IMR-90 (cell line): ENCODE results near the gene WRAP73. TPM values are rescaled to one million over a fixed set of nuclear protein-coding genes. Genes with fewer than 3 reads are reported as not detected.

Source experiments
- ATAC-seq: fragments of 200-7000 bp; cut with Tn5 transposase; 2 replicates; pipeline ENCODE4 v1.9.1; 2020; ENCODE audit warnings: low read depth, mild to moderate bottlenecking, moderate library complexity
- BruUV-seq: library from RNA; stranded (reverse); fragments of 400-500 nt; replicated peaks from 2 replicates; lab custom pipeline; 2021; lab: Mats Ljungman, UMichigan
- CTCF ChIA-PET: fragments of 300-600 bp; formaldehyde crosslinking; extraction: SDS; loops from one replicate; lab custom pipeline; 2021; ENCODE audit warnings: antibody characterized with exemption; lab: Yijun Ruan, JAX
- POLR2A ChIA-PET: fragments of 300-600 bp; sonication (Branson Sonifier 250); formaldehyde crosslinking; loops from one replicate; lab custom pipeline; 2022; ENCODE audit warnings: antibody characterized with exemption; ENCODE audit not compliant: unreplicated experiment; lab: Charles Lee
- DNase-seq: peaks from one replicate; pipeline ENCODE4 v3.0.0; 2013
- H2AFZ ChIP-seq: replicated peaks from 2 replicates; pipeline ENCODE3; 2013; ENCODE audit warnings: low read length, mild to moderate bottlenecking; ENCODE audit not compliant: poor library complexity
- H2AK5ac ChIP-seq: 2 replicates; pipeline ENCODE4 v1.6.1; 2013; ENCODE audit warnings: low read depth, low read length, inconsistent platforms
- H2AK9ac ChIP-seq: replicated peaks from 2 replicates; pipeline ENCODE3; 2013; ENCODE audit warnings: mild to moderate bottlenecking, low read depth, low read length, moderate library complexity; ENCODE audit not compliant: poor library complexity
- H2BK120ac ChIP-seq: 2 replicates; pipeline ENCODE4 v1.6.1; 2013; ENCODE audit warnings: low read depth, low read length, inconsistent platforms
- H2BK15ac ChIP-seq: 3 replicates; pipeline ENCODE4 v1.6.1; 2013; ENCODE audit warnings: low read depth, low read length, inconsistent platforms
- H2BK20ac ChIP-seq: 2 replicates; pipeline ENCODE4 v1.6.1; 2013; ENCODE audit warnings: low read depth, mild to moderate bottlenecking, inconsistent platforms, low read length, moderate library complexity
- H2BK5ac ChIP-seq: 2 replicates; pipeline ENCODE4 v1.6.1; 2013; ENCODE audit warnings: mild to moderate bottlenecking, low read depth, low read length, inconsistent platforms; ENCODE audit not compliant: poor library complexity, severe bottlenecking
- H3K14ac ChIP-seq: replicated peaks from 2 replicates; pipeline ENCODE4 v1.6.1; 2013; ENCODE audit warnings: low read depth, low read length, inconsistent platforms
- H3K18ac ChIP-seq: 2 replicates; pipeline ENCODE4 v1.6.1; 2013; ENCODE audit warnings: low read depth, low read length, control low read depth
- H3K23ac ChIP-seq: 2 replicates; pipeline ENCODE4 v1.6.1; 2013; ENCODE audit warnings: low read depth, low read length, inconsistent platforms
- H3K27ac ChIP-seq: 2 replicates; pipeline ENCODE4 v1.5.1; 2013; ENCODE audit warnings: mild to moderate bottlenecking, control low read depth, low read length; ENCODE audit not compliant: insufficient read depth
- H3K27me3 ChIP-seq: 2 replicates; pipeline ENCODE4 v1.6.1; 2013; ENCODE audit warnings: low read length; ENCODE audit not compliant: control insufficient read depth, insufficient read depth
- H3K36me3 ChIP-seq: 2 replicates; pipeline ENCODE4 v1.6.1; 2013; ENCODE audit warnings: low read length, mixed read lengths; ENCODE audit not compliant: control insufficient read depth, insufficient read depth
- H3K4ac ChIP-seq: 2 replicates; pipeline ENCODE4 v1.6.1; 2013; ENCODE audit warnings: low read depth, low read length, inconsistent platforms
- H3K4me1 ChIP-seq: 2 replicates; pipeline ENCODE4 v1.6.1; 2013; ENCODE audit warnings: low read length, mixed read lengths; ENCODE audit not compliant: control insufficient read depth, insufficient read depth
- H3K4me2 ChIP-seq: 2 replicates; pipeline ENCODE4 v1.6.1; 2013; ENCODE audit warnings: low read depth, mild to moderate bottlenecking, control low read depth, low read length, moderate library complexity
- H3K4me3 ChIP-seq: 2 replicates; pipeline ENCODE4 v1.5.1; 2013; ENCODE audit warnings: low read depth, mild to moderate bottlenecking, control low read depth, low read length, moderate library complexity; ENCODE audit not compliant: insufficient read depth
- H3K56ac ChIP-seq: 2 replicates; pipeline ENCODE4 v1.6.1; 2013; ENCODE audit warnings: low read length, inconsistent platforms; ENCODE audit not compliant: insufficient read depth; ENCODE audit errors: extremely low read depth
- H3K79me1 ChIP-seq, 2 experiments: 2 replicates each; pipeline ENCODE4 v1.6.1; 2013; ENCODE audit warnings: low read length in 2 of 2, inconsistent platforms in 1 of 2, low read depth in 1 of 2
- H3K9ac ChIP-seq: 2 replicates; pipeline ENCODE4 v1.6.1; 2013; ENCODE audit warnings: low read depth, low read length, control low read depth
- H3K9me1 ChIP-seq: 2 replicates; pipeline ENCODE4 v1.6.1; 2013; ENCODE audit warnings: low read length, inconsistent platforms; ENCODE audit not compliant: insufficient read depth
- H3K9me3 ChIP-seq: 2 replicates; pipeline ENCODE4 v1.6.1; 2013; ENCODE audit warnings: low read length; ENCODE audit not compliant: control insufficient read depth, insufficient read depth
- H4K20me1 ChIP-seq: 2 replicates; pipeline ENCODE4 v1.6.1; 2013; ENCODE audit warnings: low read length, inconsistent platforms; ENCODE audit not compliant: insufficient read depth
- H4K5ac ChIP-seq: 2 replicates; pipeline ENCODE4 v1.6.1; 2013; ENCODE audit warnings: mild to moderate bottlenecking, low read depth, low read length, control low read depth
- H4K8ac ChIP-seq, 2 experiments: 2 replicates each; pipeline ENCODE4 v1.6.1; 2013; ENCODE audit warnings: low read depth in 2 of 2, low read length in 2 of 2, control low read depth in 1 of 2, inconsistent platforms in 1 of 2
- H4K91ac ChIP-seq: 2 replicates; pipeline ENCODE4 v1.6.1; 2013; ENCODE audit warnings: low read depth, low read length, inconsistent platforms; ENCODE audit not compliant: insufficient read depth
- BHLHE40 ChIP-seq: fragments of 150-350 bp; IDR thresholded peaks from 2 replicates; pipeline ENCODE4 v1.6.1; 2016; ENCODE audit warnings: mild to moderate bottlenecking, low read depth, low read length
- CHD1 ChIP-seq: IDR thresholded peaks from 2 replicates; pipeline ENCODE4 v1.6.1; 2012; ENCODE audit warnings: low read depth, low read length, improper control_type of control experiment
- CTCF ChIP-seq: conservative IDR thresholded peaks from 2 replicates; pipeline ENCODE4 v1.5.1; 2012; ENCODE audit warnings: mild to moderate bottlenecking, low read depth, low read length, improper control_type of control experiment
- MAFK ChIP-seq: IDR thresholded peaks from 2 replicates; pipeline ENCODE4 v1.6.1; 2012; ENCODE audit warnings: low read depth, low read length, improper control_type of control experiment
- MAZ ChIP-seq: IDR thresholded peaks from 2 replicates; pipeline ENCODE4 v1.6.1; 2012; ENCODE audit warnings: low read depth, mild to moderate bottlenecking, low read length, improper control_type of control experiment, moderate library complexity, borderline replicate concordance
- POLR2A ChIP-seq: IDR thresholded peaks from 2 replicates; pipeline ENCODE4 v1.6.1; 2012; ENCODE audit warnings: mild to moderate bottlenecking, low read depth, low read length
- SMC3 ChIP-seq: fragments of 150-350 bp; IDR thresholded peaks from 2 replicates; pipeline ENCODE4 v1.6.1; 2016; ENCODE audit warnings: low read depth, mild to moderate bottlenecking, antibody characterized with exemption, low read length, moderate library complexity
- USF2 ChIP-seq: fragments of 150-350 bp; IDR thresholded peaks from 2 replicates; pipeline ENCODE4 v1.6.1; 2017; ENCODE audit warnings: mild to moderate bottlenecking, antibody characterized with exemption, low read length, low read depth
- WGBS, 2 experiments: methylation state at CpG; one replicate each; pipeline versions ENCODE4 v1.1.5 to v1.1.7; 2013; ENCODE audit warnings: missing lambda C conversion rate in 2 of 2; ENCODE audit not compliant: insufficient read length in 1 of 2; ENCODE audit errors: extremely low coverage in 2 of 2; 5-methylcytosine and 5-hydroxymethylcytosine counted together
- dilution Hi-C: fragments of 300-500 bp; cut with HindIII; formaldehyde crosslinking; loops from one replicate; pipeline ENCODE4 v1.14.3; 2018; ENCODE audit warnings: low sequenced_read_pairs; ENCODE audit not compliant: unreplicated experiment
- in situ Hi-C: fragments of 300-500 bp; cut with MboI; formaldehyde crosslinking; loops from 3 replicates; pipeline ENCODE4 v1.14.3; 2019; ENCODE audit warnings: low sequenced_read_pairs, inconsistent platforms, mixed read lengths
- intact Hi-C: fragments of 100-400 bp; cut with micrococcal nuclease; formaldehyde crosslinking; loops from 2 replicates; pipeline ENCODE4 v1.10.0; 2022
- polyA plus RNA-seq, 3 experiments: library from polyadenylated mRNA; depleted of rRNA; stranded (reverse); fragments of >200 nt; gene quantifications; 2 replicates each; pipeline ENCODE4 v1.2.3, GENCODE V29; 2012; ENCODE audit warnings: low replicate concordance in 1 of 3
- total RNA-seq: library from RNA; depleted of rRNA; stranded (reverse); fragments of >200 nt; gene quantifications from 2 replicates; pipeline ENCODE4 v1.2.3, GENCODE V29; 2012

The WRAP73 gene
- total and polyA plus RNA-seq, 2 of the 4 experiments (the other 2 are of a cell fraction), result 10.8 to 23.6 TPM

- H4K5ac ChIP-seq, result no peak overlapping the region
- H3K27ac ChIP-seq, result no peak overlapping the region
- H3K79me1 ChIP-seq, result peaks cover 5 to 7% of the 10 kb centered on the region in 2 experiments; a peak in 1 of 4 replicates
- no peak overlapping the region for H2BK5ac ChIP-seq
- CTCF ChIA-PET, result interaction anchor here (1.0 to 1.8 kb wide), 3 partner anchors 9 to 185 kb away, joined by 4 to 6 read pairs (median 5); no protein-coding TSS in a partner anchor
- H3K14ac ChIP-seq, result no peak overlapping the region
- H2BK120ac ChIP-seq, result no peak overlapping the region
- H2BK15ac ChIP-seq, result no peak overlapping the region
- no peaks in the 10 kb centered on the region; the same call in 1 of the 2 replicates for H4K20me1 ChIP-seq
- POLR2A ChIA-PET, result interaction anchor here (0.6 kb wide), 1 partner anchor 117 kb away, joined by 10 read pairs; no protein-coding TSS in a partner anchor
- no peak overlapping the region for H4K91ac ChIP-seq
- no peak overlapping the region for H2AFZ ChIP-seq
- H3K56ac ChIP-seq, result no peak overlapping the region
- no peak overlapping the region for H3K4me2 ChIP-seq
- peaks cover 2% of the 10 kb centered on the region; the same call in 1 of the 2 replicates for H3K4me1 ChIP-seq
- no peak overlapping the region for H3K4ac ChIP-seq
- BruUV-seq, result no TSS peak
- H3K9ac ChIP-seq, result no peak overlapping the region
- no peak overlapping the region for H2AK5ac ChIP-seq
- H3K36me3 ChIP-seq, result peaks cover 62% of the 10 kb centered on the region
- H3K23ac ChIP-seq, result no peak overlapping the region
- H3K9me1 ChIP-seq, result no peaks in the 10 kb centered on the region
- WGBS, 2 experiments, result no CpG with 5 or more reads among the region's 11 CpGs
- in situ Hi-C loops, result no loop called here
- intact Hi-C loops, result no loop called here
- ATAC-seq, result no peak
- dilution Hi-C loops, result no loop called here
- H3K18ac ChIP-seq, result no peak overlapping the region
- TF ChIP-seq BHLHE40 (no peak), CTCF (no peak), MAZ (no peak), USF2 (no peak), POLR2A (no peak), CHD1 (no peak), SMC3 (no peak), MAFK (no peak)
- no peaks in the 10 kb centered on the region for H3K27me3 ChIP-seq
- peak overlapping the region; percentile 36 for H2AK9ac ChIP-seq
- no peak for DNase-seq
- no peaks in the 10 kb centered on the region for H3K9me3 ChIP-seq
- H2BK20ac ChIP-seq, result no peak overlapping the region
- H4K8ac ChIP-seq, result no peak overlapping the region
- no peak overlapping the region for H3K4me3 ChIP-seq
Measured at GRCh38 chr1:3630161-3630611, 19.7 kb downstream of the WRAP73 start.
